ENCODE measurements around the gene MGAT3.

Gene MGAT3

GRCh38 chr22:39522567-39523300 is 65.9 kb downstream of the MGAT3 start:
- no peak for DNase-seq (ENCODE audit: low read depth, low spot score)
- Histone ChIP-seq H3K4me1 (ENCODE audit: insufficient read depth, insufficient read length) (peaks cover 9% of the 10 kb centered on the region), H3K9me3 (ENCODE audit: insufficient read depth, low read length) (no peaks in the 10 kb centered on the region), H3K36me3 (ENCODE audit: insufficient read depth, insufficient read length, low read length) (peaks cover 44% of the 10 kb centered on the region), H3K4me3 (ENCODE audit: insufficient read length, low read depth) (peak overlapping the region; percentile 29), H3K27me3 (ENCODE audit: insufficient read depth, insufficient read length) (no peaks in the 10 kb centered on the region), H3K9ac (ENCODE audit: insufficient read length, low read depth) (peak overlapping the region; percentile 46)
- TF ChIP-seq SUZ12 (IDR thresholded peaks at IDR 0.05; ENCODE audit: extremely low read depth, insufficient read depth, insufficient read length) (no peak), ZNF274 (IDR thresholded peaks at IDR 0.05; ENCODE audit: low read depth, low read length) (no peak), YY1 (IDR thresholded peaks at IDR 0.05; ENCODE audit: insufficient read depth, insufficient read length) (no peak)

DNA sequence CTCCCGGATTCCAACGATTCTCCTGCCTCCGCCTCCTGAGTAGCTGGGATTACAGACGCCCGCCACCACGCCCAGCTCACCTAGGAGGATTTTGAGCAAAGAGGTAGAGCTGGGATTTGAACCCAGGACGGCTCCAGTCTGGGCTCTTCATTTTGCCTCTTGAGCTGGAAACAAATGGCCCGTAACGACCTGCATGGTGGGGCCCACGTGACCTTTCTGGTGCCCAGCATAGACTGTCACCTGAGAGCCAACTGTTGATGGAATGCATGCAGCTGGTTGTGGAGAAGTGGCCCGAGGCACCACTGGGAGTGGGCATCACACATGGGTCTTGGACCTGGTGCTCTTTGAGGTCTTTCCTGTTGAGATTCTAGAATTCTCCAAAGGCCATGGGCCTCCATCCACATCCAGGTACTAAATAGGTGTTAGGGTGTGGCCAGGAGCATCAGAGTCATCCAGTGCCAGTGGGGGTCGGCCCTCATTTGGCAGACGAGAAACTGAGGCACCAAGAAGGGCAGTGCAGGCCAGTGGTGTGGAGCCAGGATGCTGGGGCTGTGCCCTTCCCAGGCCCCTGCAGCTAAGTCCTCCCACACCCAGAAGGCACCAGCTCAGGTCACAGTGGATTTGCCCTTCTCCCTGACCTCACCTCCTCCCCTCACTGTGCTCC is 67.4 kb downstream of the MGAT3 start:
- H3K4me3 ChIP-seq (ENCODE audit: insufficient read length, low read depth) = no peak overlapping the region
- peaks cover 49% of the 10 kb centered on the region for H3K36me3 ChIP-seq (ENCODE audit: insufficient read depth, insufficient read length, low read length)
- TF ChIP-seq SUZ12 (IDR thresholded peaks at IDR 0.05; ENCODE audit: extremely low read depth, insufficient read depth, insufficient read length) (no peak), ZNF274 (IDR thresholded peaks at IDR 0.05; ENCODE audit: low read depth, low read length) (no peak), YY1 (IDR thresholded peaks at IDR 0.05; ENCODE audit: insufficient read depth, insufficient read length) (no peak)
- H3K27me3 ChIP-seq (ENCODE audit: insufficient read depth, insufficient read length) = no peaks in the 10 kb centered on the region
- H3K4me1 ChIP-seq (ENCODE audit: insufficient read depth, insufficient read length) = peaks cover 14% of the 10 kb centered on the region
- no peak overlapping the region for H3K9ac ChIP-seq (ENCODE audit: insufficient read length, low read depth)
- no peak for DNase-seq (ENCODE audit: low read depth, low spot score)
- H3K9me3 ChIP-seq (ENCODE audit: insufficient read depth, low read length) = no peaks in the 10 kb centered on the region

- H3K27me3 ChIP-seq (ENCODE audit: insufficient read depth, insufficient read length) = no peaks in the 10 kb centered on the region
- peaks cover 57% of the 10 kb centered on the region for H3K36me3 ChIP-seq (ENCODE audit: insufficient read depth, insufficient read length, low read length)
- H3K4me3 ChIP-seq (ENCODE audit: insufficient read length, low read depth) = no peak overlapping the region
- TF ChIP-seq SUZ12 (IDR thresholded peaks at IDR 0.05; ENCODE audit: extremely low read depth, insufficient read depth, insufficient read length) = no peak
- TF ChIP-seq YY1 (IDR thresholded peaks at IDR 0.05; ENCODE audit: insufficient read depth, insufficient read length) = no peak
- no peak for TF ChIP-seq ZNF274 (IDR thresholded peaks at IDR 0.05; ENCODE audit: low read depth, low read length)
- no peaks in the 10 kb centered on the region for H3K9me3 ChIP-seq (ENCODE audit: insufficient read depth, low read length)
- no peak for DNase-seq (ENCODE audit: low read depth, low spot score)
- H3K9ac ChIP-seq (ENCODE audit: insufficient read length, low read depth) = peak overlapping the region; percentile 26
- H3K4me1 ChIP-seq (ENCODE audit: insufficient read depth, insufficient read length) = peaks cover 21% of the 10 kb centered on the region
Measured at GRCh38 chr22:39524753-39525657, 68.2 kb downstream of the MGAT3 start.

DNA sequence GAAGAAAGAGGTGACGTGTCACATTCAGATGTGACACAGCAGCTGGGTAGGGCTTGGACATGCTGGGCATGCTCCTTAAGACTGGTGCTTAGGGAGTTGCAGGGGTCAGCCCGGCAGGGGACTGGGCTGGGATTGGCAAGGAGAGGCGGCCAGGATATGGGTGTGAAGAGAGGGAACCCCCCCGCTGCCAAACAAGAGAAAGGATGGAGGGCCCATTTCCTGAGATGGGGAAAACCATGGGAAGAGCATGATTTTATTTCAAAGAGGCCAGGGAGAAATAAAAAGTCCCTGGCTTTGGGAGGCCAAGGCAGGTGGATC is 68.8 kb downstream of the MGAT3 start:
- Histone ChIP-seq H3K36me3 (ENCODE audit: insufficient read depth, insufficient read length, low read length) (peaks cover 61% of the 10 kb centered on the region), H3K9me3 (ENCODE audit: insufficient read depth, low read length) (no peaks in the 10 kb centered on the region), H3K4me1 (ENCODE audit: insufficient read depth, insufficient read length) (peaks cover 22% of the 10 kb centered on the region)

GRCh38 chr22:39526736-39527171 is 69.9 kb downstream of the MGAT3 start:
- TF ChIP-seq YY1 (IDR thresholded peaks at IDR 0.05; ENCODE audit: insufficient read depth, insufficient read length) (no peak), ZNF274 (IDR thresholded peaks at IDR 0.05; ENCODE audit: low read depth, low read length) (no peak), SUZ12 (IDR thresholded peaks at IDR 0.05; ENCODE audit: extremely low read depth, insufficient read depth, insufficient read length) (no peak)
- Histone ChIP-seq H3K4me3 (ENCODE audit: insufficient read length, low read depth) (no peak overlapping the region), H3K9ac (ENCODE audit: insufficient read length, low read depth) (no peak overlapping the region), H3K36me3 (ENCODE audit: insufficient read depth, insufficient read length, low read length) (peaks cover 57% of the 10 kb centered on the region), H3K4me1 (ENCODE audit: insufficient read depth, insufficient read length) (peaks cover 22% of the 10 kb centered on the region), H3K9me3 (ENCODE audit: insufficient read depth, low read length) (no peaks in the 10 kb centered on the region), H3K27me3 (ENCODE audit: insufficient read depth, insufficient read length) (no peaks in the 10 kb centered on the region)
- DNase-seq (ENCODE audit: low read depth, low spot score) = no peak

More for the DNA sequence above, 68.8 kb downstream of the MGAT3 start:
- H3K9ac ChIP-seq (ENCODE audit: insufficient read length, low read depth) = no peak overlapping the region
- no peaks in the 10 kb centered on the region for H3K27me3 ChIP-seq (ENCODE audit: insufficient read depth, insufficient read length)
- TF ChIP-seq SUZ12 (IDR thresholded peaks at IDR 0.05; ENCODE audit: extremely low read depth, insufficient read depth, insufficient read length) (no peak), YY1 (IDR thresholded peaks at IDR 0.05; ENCODE audit: insufficient read depth, insufficient read length) (no peak), ZNF274 (IDR thresholded peaks at IDR 0.05; ENCODE audit: low read depth, low read length) (no peak)
- H3K4me3 ChIP-seq (ENCODE audit: insufficient read length, low read depth) = no peak overlapping the region
- DNase-seq (ENCODE audit: low read depth, low spot score) = no peak

DNA sequence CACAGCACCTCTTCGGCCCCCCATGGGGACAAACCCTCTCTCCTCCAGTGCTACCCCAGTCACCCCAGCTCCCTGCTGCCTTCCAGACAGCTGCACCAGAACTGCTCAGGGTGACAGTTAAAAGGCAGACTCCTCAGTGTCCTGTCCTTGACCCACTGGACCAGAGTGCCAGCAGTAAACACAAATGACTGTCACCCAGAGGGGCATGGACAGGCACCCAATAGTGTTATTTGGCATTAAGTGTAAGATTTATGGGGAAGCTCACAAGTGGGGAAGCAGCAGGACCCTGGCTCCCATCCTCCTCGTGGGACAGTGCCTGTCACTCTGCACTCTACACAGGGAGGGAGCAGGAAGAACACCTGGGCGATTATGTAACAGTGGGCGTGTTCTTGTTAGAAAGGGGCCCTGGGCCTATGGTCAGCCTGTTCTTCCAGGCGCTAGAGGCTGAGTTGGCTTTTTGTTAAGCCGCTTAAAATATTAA is 70.7 kb downstream of the MGAT3 start:
- no peak for TF ChIP-seq ZNF274 (IDR thresholded peaks at IDR 0.05; ENCODE audit: low read depth, low read length)
- Histone ChIP-seq H3K4me1 (ENCODE audit: insufficient read depth, insufficient read length) (peaks cover 22% of the 10 kb centered on the region), H3K27me3 (ENCODE audit: insufficient read depth, insufficient read length) (no peaks in the 10 kb centered on the region), H3K4me3 (ENCODE audit: insufficient read length, low read depth) (no peak overlapping the region), H3K9ac (ENCODE audit: insufficient read length, low read depth) (no peak overlapping the region), H3K36me3 (ENCODE audit: insufficient read depth, insufficient read length, low read length) (peaks cover 50% of the 10 kb centered on the region), H3K9me3 (ENCODE audit: insufficient read depth, low read length) (no peaks in the 10 kb centered on the region)
- DNase-seq (ENCODE audit: low read depth, low spot score) = no peak

Data from NT2/D1 (cell line).